ENCODE data around the gene TXNRD3.

GRCh38 chr3:126649556-126650092 lies 5.3 kb downstream of the TXNRD3 start:
- TF ChIP-seq CTCF (conservative IDR thresholded peaks at IDR 0.05): no peak
- TF ChIP-seq EZH2 (IDR thresholded peaks at IDR 0.05; ENCODE audit: low read depth): no peak

Measured in PC-9 (cell line).